Stomach (tissue), 4 donors: ENCODE measurements around the gene TMEM106B.

Experiments used
- CTCF ChIP-seq, 7 experiments: fragments of 450-650 bp in 4 of 7; fragments of 200-600 bp in 3 of 7; sonication (generic) in 3 of 7; IDR thresholded peaks; one replicate each; pipeline ENCODE4 v1.5.1; 2016 to 2019; ENCODE audit warnings: antibody characterized with exemption in 7 of 7, control low read depth in 2 of 7, mild to moderate bottlenecking in 1 of 7
- EP300 ChIP-seq: sonication (generic); formaldehyde crosslinking; IDR thresholded peaks from one replicate; pipeline ENCODE4 v1.6.1; 2017; ENCODE audit warnings: antibody characterized with exemption
- POLR2A ChIP-seq, 4 donors: fragments of 450-650 bp; IDR thresholded peaks; one replicate each; pipeline ENCODE4 v1.6.1; 2016; ENCODE audit warnings: antibody characterized with exemption in 4 of 4, control low read depth in 2 of 4, mild to moderate bottlenecking in 1 of 4, moderate library complexity in 1 of 4
- POLR2AphosphoS5 ChIP-seq, 3 donors: sonication (generic); formaldehyde crosslinking; IDR thresholded peaks; one replicate each; pipeline ENCODE4 v1.6.1; 2016; ENCODE audit warnings: antibody characterized with exemption in 3 of 3

DNA sequence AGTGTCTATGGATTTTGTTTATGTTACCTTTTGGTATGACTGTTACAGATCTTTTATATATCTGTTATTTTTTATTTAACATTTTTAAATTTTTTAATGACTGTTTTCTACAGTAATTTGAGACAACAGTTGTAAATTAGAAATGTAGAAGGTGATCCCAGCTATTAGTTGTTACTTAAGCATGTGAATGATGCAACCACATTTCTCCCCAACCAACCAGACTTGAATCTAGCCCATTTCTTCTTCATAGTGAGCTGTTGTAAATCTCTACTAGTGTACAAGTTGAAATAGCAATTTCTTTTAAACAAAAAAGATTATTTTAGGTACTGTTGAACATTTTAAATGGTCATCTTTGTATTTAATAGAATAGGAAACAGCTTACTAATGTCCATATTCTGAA lies 18.0 kb downstream of the TMEM106B start:
- TF ChIP-seq CTCF (IDR thresholded peaks at IDR 0.05) (no peak), POLR2A (IDR thresholded peaks at IDR 0.05) (no peak), EP300 (no peak), POLR2AphosphoS5 (IDR thresholded peaks at IDR 0.05) (no peak)
